H1 (cell line): ENCODE measurements around the gene FGD5. TPM values are rescaled to one million over a fixed set of nuclear protein-coding genes. Genes with fewer than 3 reads are reported as not detected.

Experiments used
- CTCF ChIA-PET: fragments of 300-600 bp; sonication (Branson Sonifier 250); formaldehyde crosslinking; loops from one replicate; lab custom pipeline; 2021; ENCODE audit not compliant: partially characterized antibody; lab: Charles Lee
- POLR2A ChIA-PET: fragments of 300-600 bp; sonication (Branson Sonifier 250); formaldehyde crosslinking; loops from one replicate; lab custom pipeline; 2021; ENCODE audit warnings: inconsistent platforms; ENCODE audit not compliant: partially characterized antibody; lab: Charles Lee
- DNase-seq, 2 experiments: peaks; one replicate each; pipeline versions ENCODE4 v3.0.0 to v3.0.0-alpha.2; 2010 to 2022; ENCODE audit warnings: low spot score in 2 of 2, low read depth in 1 of 2, mixed read lengths in 1 of 2
- FAIRE-seq: peaks from 2 replicates; lab custom pipeline; 2011; peaks lifted over from hg19 to GRCh38; lab: Jason Lieb, UNC
- H2AFZ ChIP-seq: 2 replicates; pipeline ENCODE4 v1.8.1; 2012; ENCODE audit warnings: low read length, inconsistent platforms
- H2AK5ac ChIP-seq: 2 replicates; pipeline ENCODE4 v1.6.1; 2013; ENCODE audit warnings: low read depth, low read length
- H2BK120ac ChIP-seq: replicated peaks from 2 replicates; pipeline ENCODE3; 2013; ENCODE audit warnings: low read depth, low read length, inconsistent platforms
- H2BK12ac ChIP-seq: 2 replicates; pipeline ENCODE4 v1.6.1; 2013; ENCODE audit warnings: low read depth, low read length
- H2BK15ac ChIP-seq: 2 replicates; pipeline ENCODE4 v1.6.1; 2013; ENCODE audit warnings: low read length
- H2BK20ac ChIP-seq: 2 replicates; pipeline ENCODE4 v1.6.1; 2013; ENCODE audit warnings: low read length
- H2BK5ac ChIP-seq: 2 replicates; pipeline ENCODE4 v1.6.1; 2013; ENCODE audit warnings: low read depth, low read length
- H3K14ac ChIP-seq: 2 replicates; pipeline ENCODE4 v1.6.1; 2013; ENCODE audit warnings: inconsistent platforms; ENCODE audit not compliant: insufficient read length
- H3K18ac ChIP-seq: 2 replicates; pipeline ENCODE4 v1.6.1; 2013; ENCODE audit warnings: low read length; ENCODE audit errors: extremely low read depth
- H3K23ac ChIP-seq: 2 replicates; pipeline ENCODE4 v1.6.1; 2013; ENCODE audit warnings: inconsistent platforms; ENCODE audit not compliant: insufficient read length
- H3K23me2 ChIP-seq: 2 replicates; pipeline ENCODE4 v1.6.1; 2013; ENCODE audit warnings: low read depth, low read length
- H3K27ac ChIP-seq: 2 replicates; pipeline ENCODE4 v1.6.1; 2011; ENCODE audit warnings: low read depth, low read length, inconsistent platforms
- H3K27me3 ChIP-seq, 4 experiments: replicated peaks in 1 of 4; 1 replicate in 1 of 4; 2 replicates in 3 of 4; pipeline versions ENCODE4 v1.6.1 to v1.8.1; 2011 to 2013; ENCODE audit warnings: low read length in 3 of 4, mild to moderate bottlenecking in 3 of 4, inconsistent platforms in 2 of 4, mixed read lengths in 2 of 4, moderate library complexity in 1 of 4; ENCODE audit not compliant: control insufficient read depth in 3 of 4, insufficient read depth in 3 of 4; ENCODE audit errors: extremely low read depth in 1 of 4
- H3K36me3 ChIP-seq, 4 experiments: 2 replicates each; pipeline versions ENCODE4 v1.6.1 to v1.8.1; 2011 to 2013; ENCODE audit warnings: mild to moderate bottlenecking in 4 of 4, low read length in 3 of 4, moderate library complexity in 2 of 4, control low read depth in 1 of 4, inconsistent platforms in 1 of 4; ENCODE audit not compliant: insufficient read depth in 4 of 4, control insufficient read depth in 2 of 4
- H3K4ac ChIP-seq: replicated peaks from 2 replicates; pipeline ENCODE3; 2013; ENCODE audit warnings: low read length, low read depth, mixed read lengths, inconsistent platforms; ENCODE audit not compliant: insufficient read length
- H3K4me1 ChIP-seq, 4 experiments: replicated peaks in 1 of 4; 1 replicate in 1 of 4; 2 replicates in 3 of 4; pipeline versions ENCODE4 v1.6.1 to v1.8.1; 2011 to 2013; ENCODE audit warnings: low read length in 3 of 4, inconsistent platforms in 2 of 4, mixed read lengths in 1 of 4; ENCODE audit not compliant: insufficient read depth in 4 of 4, control insufficient read depth in 3 of 4
- H3K4me2 ChIP-seq, 2 experiments: 2 replicates each; pipeline versions ENCODE4 v1.6.1 to v1.8.1; 2011 to 2013; ENCODE audit warnings: low read depth in 2 of 2, low read length in 2 of 2, control low read depth in 1 of 2, inconsistent platforms in 1 of 2, mild to moderate bottlenecking in 1 of 2; ENCODE audit not compliant: insufficient read depth in 1 of 2
- H3K4me3 ChIP-seq, 4 experiments: fragments of 200-600, 300-600 bp in 1 of 4; sonication (generic), shearing (Covaris generic), sonication (Bioruptor Twin) in 1 of 4; 2 replicates each; pipeline versions ENCODE4 v1.5.1 to v1.8.1; 2011 to 2016; ENCODE audit warnings: low read length in 4 of 4, low read depth in 3 of 4, control low read depth in 2 of 4, inconsistent platforms in 2 of 4, mild to moderate bottlenecking in 2 of 4, mixed read lengths in 1 of 4, moderate library complexity in 1 of 4; ENCODE audit not compliant: insufficient read depth in 2 of 4; ENCODE audit errors: extremely low read depth in 1 of 4
- H3K56ac ChIP-seq: replicated peaks from 2 replicates; pipeline ENCODE3; 2013; ENCODE audit warnings: low read depth, mild to moderate bottlenecking, mixed read lengths, low read length, inconsistent platforms; ENCODE audit not compliant: insufficient read length
- H3K79me1 ChIP-seq: 2 replicates; pipeline ENCODE4 v1.6.1; 2013; ENCODE audit warnings: low read depth, low read length, control low read depth
- H3K79me2 ChIP-seq, 2 experiments: 2 replicates each; pipeline versions ENCODE4 v1.6.1 to v1.8.1; 2012 to 2013; ENCODE audit warnings: low read length in 2 of 2, mild to moderate bottlenecking in 2 of 2, inconsistent platforms in 1 of 2; ENCODE audit not compliant: insufficient read depth in 2 of 2, control insufficient read depth in 1 of 2
- H3K9ac ChIP-seq, 4 experiments: replicated peaks in 1 of 4; 1 replicate in 1 of 4; 2 replicates in 3 of 4; pipeline versions ENCODE4 v1.6.1 to v1.8.1; 2011 to 2013; ENCODE audit warnings: low read depth in 3 of 4, low read length in 3 of 4, control low read depth in 2 of 4, mild to moderate bottlenecking in 2 of 4, moderate library complexity in 2 of 4, inconsistent platforms in 1 of 4; ENCODE audit errors: extremely low read depth in 1 of 4
- H3K9me3 ChIP-seq, 2 experiments: 2 replicates each; pipeline versions ENCODE4 v1.6.1 to v1.8.1; 2012 to 2013; ENCODE audit warnings: mild to moderate bottlenecking in 2 of 2, moderate library complexity in 2 of 2, control low read depth in 1 of 2, inconsistent platforms in 1 of 2, low read depth in 1 of 2, low read length in 1 of 2, mixed read lengths in 1 of 2; ENCODE audit not compliant: insufficient read depth in 2 of 2
- H4K20me1 ChIP-seq, 2 experiments: replicated peaks in 1 of 2; 2 replicates each; pipeline versions ENCODE3 to v1.8.1; 2011 to 2013; ENCODE audit warnings: inconsistent platforms in 2 of 2, low read length in 2 of 2, mild to moderate bottlenecking in 1 of 2; ENCODE audit not compliant: insufficient read depth in 2 of 2, control insufficient read depth in 1 of 2
- H4K5ac ChIP-seq: 2 replicates; pipeline ENCODE4 v1.6.1; 2013; ENCODE audit warnings: low read length, low read depth, mixed read lengths, inconsistent platforms; ENCODE audit not compliant: insufficient read length
- H4K8ac ChIP-seq: 2 replicates; pipeline ENCODE4 v1.8.0; 2013; ENCODE audit warnings: mild to moderate bottlenecking, moderate library complexity, low read length, inconsistent platforms; ENCODE audit not compliant: insufficient read depth; ENCODE audit errors: extremely low read depth
- H4K91ac ChIP-seq: replicated peaks from 2 replicates; pipeline ENCODE3; 2013; ENCODE audit warnings: low read length, mixed read lengths, inconsistent platforms; ENCODE audit not compliant: insufficient read length
- ASH2L ChIP-seq: fragments of 200-600, 300-600 bp; sonication (generic); IDR thresholded peaks from one replicate; pipeline ENCODE4 v1.7.1; 2017; ENCODE audit warnings: low read length
- BCL11A ChIP-seq, 2 experiments: IDR thresholded peaks; one replicate each; pipeline ENCODE4 v1.6.1; 2011; ENCODE audit warnings: low read depth in 2 of 2, low read length in 2 of 2, mild to moderate bottlenecking in 2 of 2
- GABPA ChIP-seq: IDR thresholded peaks from 2 replicates; pipeline ENCODE4 v1.6.1; 2011; ENCODE audit warnings: mild to moderate bottlenecking, low read length, moderate library complexity, borderline replicate concordance; ENCODE audit not compliant: insufficient read depth
- KDM1A ChIP-seq: fragments of 200-600, 300-600 bp; sonication (generic); IDR thresholded peaks from 2 replicates; pipeline ENCODE4 v1.7.1; 2016; ENCODE audit warnings: mild to moderate bottlenecking, low read length, borderline replicate concordance
- WGBS, 2 experiments: shearing (Covaris generic) in 1 of 2; methylation state at CpG; one replicate each; pipeline versions ENCODE4 v1.1.6 to v1.1.7; 2013 to 2015; ENCODE audit warnings: low lambda C conversion rate in 2 of 2, mixed read lengths in 2 of 2, inconsistent platforms in 1 of 2, low coverage in 1 of 2, missing lambda C conversion rate in 1 of 2; ENCODE audit not compliant: insufficient replicate concordance in 2 of 2, insufficient coverage in 1 of 2, insufficient read length in 1 of 2; ENCODE audit errors: extremely low coverage in 1 of 2, missing lambda C conversion rate in 1 of 2; 5-methylcytosine and 5-hydroxymethylcytosine counted together
- polyA plus RNA-seq, 7 experiments: library from polyadenylated mRNA; depleted of rRNA in 3 of 7; stranded (reverse) in 5 of 7; unstranded in 2 of 7; fragments of >200 nt in 5 of 7; fragments of 200-250 nt in 2 of 7; gene quantifications; 1 replicate in 5 of 7; 2 replicates in 1 of 7; 4 replicates in 1 of 7; pipeline versions ENCODE4 v1.2.1 to v1.2.3, GENCODE V29; 2011 to 2013; ENCODE audit warnings: missing spikeins in 2 of 7, mixed read lengths in 2 of 7
- total RNA-seq: library from RNA; stranded (reverse); fragmentation: NEBNext Ultra II Directional; extraction: Animal tissue kit (Norgen Biotek cat#: 25700); gene quantifications from 2 replicates; pipeline ENCODE4 v1.2.1, GENCODE V29; 2021

FGD5 gene
- total and polyA plus RNA-seq, 2 of the 8 experiments (the other 6 are each of a cell fraction or from before 2014, with no cell fraction given): 4.7 to 14.3 TPM

GRCh38 chr3:14793858-14794234 is 24.9 kb upstream of the FGD5 start:
- H3K4me1 ChIP-seq: peaks cover 0 to 8% (median 2%) of the 10 kb centered on the region in 4 experiments; a peak in 5 of 7 replicates
- H3K4me3 ChIP-seq: no peak overlapping the region
- no peak overlapping the region for H2BK15ac ChIP-seq
- no peaks in the 10 kb centered on the region for H3K79me2 ChIP-seq
- H3K9me3 ChIP-seq: no peaks in the 10 kb centered on the region
- H3K27ac ChIP-seq: no peak overlapping the region
- TF ChIP-seq BCL11A (IDR thresholded peaks at IDR 0.05; ENCODE audit: low read depth in 2 of 2, low read length in 2 of 2) (no peak), KDM1A (peak; percentile 67; the same call in 1 of the 2 replicates), ASH2L (no peak), GABPA (no peak)
- POLR2A ChIA-PET: interaction anchor here (0.7 to 0.8 kb wide), 2 partner anchors 8 to 584 kb away, joined by 3 read pairs; no protein-coding TSS in a partner anchor
- H3K9ac ChIP-seq: no peak overlapping the region
- H2BK20ac ChIP-seq: no peak overlapping the region
- H3K23ac ChIP-seq: no peak overlapping the region
- H3K23me2 ChIP-seq: no peaks in the 10 kb centered on the region
- WGBS, 2 experiments: 89% methylated on average over 5 of the region's 5 CpGs; no CpG with 5 or more reads in 1 of the 2 experiments
- FAIRE-seq (no peak), DNase-seq (no peak)
- H3K18ac ChIP-seq: no peak overlapping the region
- H3K4me2 ChIP-seq: no peak overlapping the region
- H2BK120ac ChIP-seq: no peak overlapping the region
- no peak overlapping the region for H2AK5ac ChIP-seq
- no peak overlapping the region for H2BK5ac ChIP-seq
- H4K8ac ChIP-seq: no peak overlapping the region
- no peak overlapping the region for H3K56ac ChIP-seq
- H2AFZ ChIP-seq: no peak overlapping the region
- H3K14ac ChIP-seq: no peak overlapping the region
- no peak overlapping the region for H4K91ac ChIP-seq
- H3K4ac ChIP-seq: no peak overlapping the region
- no peaks in the 10 kb centered on the region for H4K20me1 ChIP-seq
- CTCF ChIA-PET: interaction anchor here (0.8 to 12.7 kb wide), 17 partner anchors 11 to 124 kb away, joined by 3 to 308 read pairs (median 5); no protein-coding TSS in a partner anchor
- H3K27me3 ChIP-seq: peaks cover 0 to 3% (median 0%) of the 10 kb centered on the region in 4 experiments; a peak in 1 of 7 replicates
- no peak overlapping the region for H2BK12ac ChIP-seq
- H3K79me1 ChIP-seq: no peaks in the 10 kb centered on the region
- no peak overlapping the region for H4K5ac ChIP-seq
- no peaks in the 10 kb centered on the region for H3K36me3 ChIP-seq
